Thyroid gland (tissue), 4 donors: Measurements from ENCODE around the gene ST14. TPM values are rescaled to one million over a fixed set of nuclear protein-coding genes. Genes with fewer than 3 reads are reported as not detected.

Experiments
- DNase-seq, 2 donors: peaks; one replicate each; pipeline ENCODE4 v3.0.0-alpha.2; 2019
- H3K27ac ChIP-seq, 3 donors: fragments of 200-600 bp; sonication (generic); 1 replicate in 2 of 3; 2 replicates in 1 of 3; pipeline ENCODE4 v1.5.1; 2016 to 2019; ENCODE audit warnings: mild to moderate bottlenecking in 1 of 3, moderate library complexity in 1 of 3
- H3K27me3 ChIP-seq: fragments of 200-600 bp; sonication (generic); one replicate; pipeline ENCODE4 v1.5.1; 2019
- H3K36me3 ChIP-seq, 2 donors: fragments of 200-600 bp; sonication (generic); one replicate each; pipeline ENCODE4 v1.5.1; 2016 to 2019
- H3K4me1 ChIP-seq, 2 donors: fragments of 200-600 bp; sonication (generic); one replicate each; pipeline ENCODE4 v1.5.1; 2017 to 2019
- H3K4me3 ChIP-seq, 3 donors: fragments of 200-600 bp; sonication (generic); replicated peaks in 1 of 3; 1 replicate in 2 of 3; 2 replicates in 1 of 3; pipeline ENCODE4 v1.5.1; 2016; ENCODE audit warnings: mild to moderate bottlenecking in 1 of 3
- H3K9me3 ChIP-seq: fragments of 200-600 bp; sonication (generic); one replicate; pipeline ENCODE4 v1.5.1; 2017
- CTCF ChIP-seq, 6 experiments: fragments of 200-600 bp in 3 of 6; fragments of 450-650 bp in 3 of 6; sonication (generic) in 3 of 6; IDR thresholded peaks; one replicate each; pipeline ENCODE4 v1.5.1; 2016 to 2019; ENCODE audit warnings: antibody characterized with exemption in 6 of 6, mild to moderate bottlenecking in 2 of 6, inconsistent platforms in 1 of 6, moderate library complexity in 1 of 6
- POLR2A ChIP-seq, 2 donors: fragments of 450-650 bp; IDR thresholded peaks; one replicate each; pipeline ENCODE4 v1.6.1; 2017; ENCODE audit warnings: antibody characterized with exemption in 2 of 2, mild to moderate bottlenecking in 2 of 2, moderate library complexity in 1 of 2
- WGBS, 2 donors: methylation state at CpG; one replicate each; pipeline ENCODE4 v1.1.5; 2017; 5-methylcytosine and 5-hydroxymethylcytosine counted together
- intact Hi-C: fragments of 100-400 bp; cut with DNase I; formaldehyde crosslinking; loops from one replicate; pipeline ENCODE4 v1.15.1; 2023
- total RNA-seq, 4 donors: library from RNA; depleted of rRNA; stranded (reverse); fragments of >200 nt; gene quantifications; one replicate each; pipeline ENCODE4 v1.2.3, GENCODE V29; 2016

ST14 gene
- total RNA-seq, 4 donors from 2014 or later = 53.3 to 102 (median 90.7) TPM

GRCh38 chr11:130133716-130134115, 25.9 kb upstream of the ST14 start:
- no peak overlapping the region for H3K4me3 ChIP-seq
- no peak overlapping the region for H3K27ac ChIP-seq
- H3K36me3 ChIP-seq = peaks cover 48 to 57% of the 10 kb centered on the region in 2 donors
- no peak for TF ChIP-seq CTCF (IDR thresholded peaks at IDR 0.05)
- no peak for TF ChIP-seq POLR2A (IDR thresholded peaks at IDR 0.05)
- no peaks in the 10 kb centered on the region for H3K9me3 ChIP-seq
- intact Hi-C loops = loop anchor here (2.0 to 10.0 kb wide), 2 partner anchors 139 to 211 kb away; no protein-coding TSS in a partner anchor
- H3K4me1 ChIP-seq = peaks cover 0 to 3% of the 10 kb centered on the region in 2 donors
- H3K27me3 ChIP-seq = no peaks in the 10 kb centered on the region
- no peak for DNase-seq
- WGBS, 2 donors = 85 to 90% methylated on average over 8 of the region's 8 CpGs

DNA sequence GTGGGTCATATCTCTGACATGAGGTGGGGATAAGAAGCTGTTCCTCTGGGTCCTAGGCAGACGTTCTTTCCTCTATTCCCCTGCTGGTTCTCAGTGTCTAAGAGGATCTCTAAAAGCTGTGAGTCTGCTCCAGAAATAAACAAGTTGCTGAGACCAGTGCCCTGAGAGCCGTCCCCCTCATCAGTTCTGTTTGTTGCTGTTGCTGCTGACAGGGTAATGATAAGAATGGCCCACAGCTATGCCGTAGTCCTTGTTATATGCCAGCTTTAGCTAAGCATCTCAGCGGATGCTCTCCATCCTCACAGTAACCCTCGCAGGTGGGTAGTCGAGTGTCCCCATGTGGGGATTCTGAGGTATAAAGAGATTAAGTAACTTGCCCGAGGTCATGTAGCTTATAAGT, 23.5 kb upstream of the ST14 start:
- TF ChIP-seq POLR2A (IDR thresholded peaks at IDR 0.05) (no peak), CTCF (IDR thresholded peaks at IDR 0.05) (no peak)
- Histone ChIP-seq H3K36me3 (peaks cover 28 to 35% of the 10 kb centered on the region in 2 donors), H3K9me3 (no peaks in the 10 kb centered on the region), H3K4me1 (no peaks in the 10 kb centered on the region), H3K27me3 (no peaks in the 10 kb centered on the region), H3K27ac (no peak overlapping the region), H3K4me3 (no peak overlapping the region)
- 90 to 93% methylated on average over 6 to 7 of the region's 7 CpGs for WGBS, 2 donors
- intact Hi-C loops = loop anchor here (10.0 kb wide), 1 partner anchor 141 kb away; no protein-coding TSS in a partner anchor
- no peak for DNase-seq

GRCh38 chr11:130137999-130138398, 21.6 kb upstream of the ST14 start:
- no peak overlapping the region for H3K27ac ChIP-seq
- intact Hi-C loops = loop anchor here (10.0 kb wide), 1 partner anchor 143 kb away; no protein-coding TSS in a partner anchor
- no peaks in the 10 kb centered on the region for H3K4me1 ChIP-seq
- H3K4me3 ChIP-seq = no peak overlapping the region
- DNase-seq = no peak
- peaks cover 34 to 38% of the 10 kb centered on the region in 2 donors for H3K36me3 ChIP-seq
- no peaks in the 10 kb centered on the region for H3K9me3 ChIP-seq
- TF ChIP-seq POLR2A (IDR thresholded peaks at IDR 0.05) (no peak), CTCF (IDR thresholded peaks at IDR 0.05) (no peak)
- 94% methylated on average over 9 of the region's 9 CpGs for WGBS, 2 donors
- H3K27me3 ChIP-seq = no peaks in the 10 kb centered on the region

DNA sequence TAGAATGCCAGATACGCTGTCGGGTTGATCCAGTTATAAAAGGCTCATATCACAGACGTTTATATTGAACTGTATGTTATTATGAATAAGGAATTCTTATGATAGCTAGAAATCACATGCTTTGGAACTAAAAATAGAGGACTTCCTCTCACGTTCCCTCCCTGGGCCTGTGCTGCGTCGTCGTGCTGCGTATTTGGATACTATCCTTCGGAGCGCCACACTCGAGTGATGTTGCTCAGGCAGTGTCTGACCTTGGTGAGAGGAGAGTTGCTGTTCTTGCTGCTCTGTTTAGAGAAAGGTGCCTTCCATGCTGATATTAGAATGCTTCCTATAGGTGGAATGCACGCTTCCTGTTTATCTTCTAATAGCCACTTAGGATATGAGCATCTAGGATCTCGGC, 20.2 kb upstream of the ST14 start:
- no peak for DNase-seq
- Histone ChIP-seq H3K4me3 (no peak overlapping the region), H3K9me3 (no peaks in the 10 kb centered on the region), H3K36me3 (peaks cover 40 to 41% of the 10 kb centered on the region in 2 donors), H3K4me1 (no peaks in the 10 kb centered on the region), H3K27ac (no peak overlapping the region), H3K27me3 (no peaks in the 10 kb centered on the region)
- TF ChIP-seq POLR2A (IDR thresholded peaks at IDR 0.05) = no peak
- no peak for TF ChIP-seq CTCF (IDR thresholded peaks at IDR 0.05)
- WGBS, 2 donors = 91 to 92% methylated on average over 13 of the region's 13 CpGs
- intact Hi-C loops = loop anchor here (10.0 kb wide), 1 partner anchor 145 kb away; no protein-coding TSS in a partner anchor

DNA sequence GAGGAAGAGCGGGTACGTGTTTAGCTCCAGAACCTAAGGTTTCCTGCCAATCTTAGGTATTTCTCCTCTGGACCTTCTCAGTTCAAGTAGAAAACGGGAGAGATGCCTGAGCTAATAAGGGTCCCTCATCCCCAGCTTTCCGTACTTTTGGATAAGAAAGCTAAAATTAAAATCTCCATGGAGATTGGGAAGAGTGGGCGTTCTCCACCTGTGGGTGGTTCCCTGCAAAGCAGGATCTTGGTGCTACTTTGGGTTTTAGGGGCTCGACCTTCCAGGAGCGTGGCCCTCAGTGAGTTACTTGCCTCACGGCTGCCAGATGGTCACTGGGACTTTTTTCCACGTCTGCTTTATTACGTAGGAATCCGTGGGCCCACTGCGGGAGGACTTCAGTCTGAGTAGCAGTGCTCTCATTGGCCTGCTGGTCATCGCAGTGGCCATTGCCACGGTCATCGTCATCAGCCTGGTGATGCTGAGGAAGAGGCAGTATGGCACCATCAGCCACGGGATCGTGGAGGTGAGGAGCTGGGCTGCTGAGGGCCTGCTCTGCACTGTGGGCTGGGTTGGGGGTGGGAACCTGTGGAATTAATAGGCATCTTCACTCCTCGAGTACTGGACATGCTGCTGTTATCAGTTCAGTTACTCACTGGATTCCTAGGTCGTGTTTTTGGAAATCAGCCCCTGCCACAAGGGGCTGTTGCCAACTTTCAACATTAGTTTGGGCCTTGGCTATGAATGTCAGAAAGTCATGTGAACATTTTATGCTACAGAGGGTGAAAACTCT, 17.8 kb upstream of the ST14 start:
- Histone ChIP-seq H3K27ac (no peak overlapping the region), H3K9me3 (no peaks in the 10 kb centered on the region), H3K27me3 (no peaks in the 10 kb centered on the region), H3K4me3 (no peak overlapping the region), H3K36me3 (peaks cover 24 to 35% of the 10 kb centered on the region in 2 donors), H3K4me1 (peaks cover 17 to 22% of the 10 kb centered on the region in 2 donors)
- intact Hi-C loops = no loop called here
- no peak for DNase-seq
- WGBS, 2 donors = 88 to 92% methylated on average over 12 to 19 of the region's 19 CpGs
- TF ChIP-seq CTCF (IDR thresholded peaks at IDR 0.05) (no peak), POLR2A (IDR thresholded peaks at IDR 0.05) (no peak)
